Muscle layer of colon (tissue), 2 donors: ENCODE data around the gene RAD51AP2.
"Not testable (repeated sequence)": the region's sequence is repeated elsewhere in the genome, so short reads cannot be mapped to it uniquely, and the experiment has no call there.

Source experiments
- H3K27ac ChIP-seq: one replicate; pipeline ENCODE4 v1.7.0; 2013; ENCODE audit warnings: low read depth, mild to moderate bottlenecking, low read length, moderate library complexity
- H3K27me3 ChIP-seq, 2 donors: one replicate each; pipeline ENCODE4 v1.7.0; 2013; ENCODE audit warnings: low read length in 2 of 2, mild to moderate bottlenecking in 2 of 2; ENCODE audit not compliant: insufficient read depth in 2 of 2, control insufficient read depth in 1 of 2
- H3K36me3 ChIP-seq: one replicate; pipeline ENCODE4 v1.7.0; 2013; ENCODE audit warnings: mild to moderate bottlenecking, low read length; ENCODE audit not compliant: insufficient read depth
- H3K4me1 ChIP-seq: one replicate; pipeline ENCODE4 v1.7.0; 2013; ENCODE audit warnings: mild to moderate bottlenecking, low read length; ENCODE audit not compliant: insufficient read depth
- H3K4me3 ChIP-seq, 2 donors: one replicate each; pipeline ENCODE4 v1.7.0; 2013; ENCODE audit warnings: low read length in 2 of 2, low read depth in 1 of 2, mild to moderate bottlenecking in 1 of 2, moderate library complexity in 1 of 2
- H3K9ac ChIP-seq: one replicate; pipeline ENCODE4 v1.7.0; 2013; ENCODE audit warnings: low read length
- H3K9me3 ChIP-seq: one replicate; pipeline ENCODE4 v1.7.0; 2013; ENCODE audit warnings: mild to moderate bottlenecking, low read length
- donor health status: abdominal sarcoma.
- donor health status: Adenocarcinoma of cecum.

Gene RAD51AP2

GRCh38 chr2:17490165-17490564, 28.1 kb downstream of the RAD51AP2 start:
- H3K9ac ChIP-seq, H3K36me3 ChIP-seq, H3K4me1 ChIP-seq, H3K27ac ChIP-seq, H3K4me3 ChIP-seq, H3K9me3 ChIP-seq, H3K27me3 ChIP-seq: not testable (repeated sequence)

GRCh38 chr2:17488610-17489009, 29.6 kb downstream of the RAD51AP2 start:
- H3K4me3 ChIP-seq, H3K36me3 ChIP-seq, H3K27me3 ChIP-seq, H3K9ac ChIP-seq, H3K9me3 ChIP-seq, H3K27ac ChIP-seq, H3K4me1 ChIP-seq: not testable (repeated sequence)

- Histone ChIP-seq H3K9ac (no peak overlapping the region), H3K27ac (no peak overlapping the region), H3K4me3 (no peak overlapping the region), H3K27me3 (no peaks in the 10 kb centered on the region), H3K9me3 (no peaks in the 10 kb centered on the region), H3K4me1 (no peaks in the 10 kb centered on the region), H3K36me3 (no peaks in the 10 kb centered on the region)
These were observed 34.7 kb downstream of the RAD51AP2 start for GRCh38 chr2:17483496-17483895.

- no peak overlapping the region for H3K9ac ChIP-seq
- H3K36me3 ChIP-seq, result no peaks in the 10 kb centered on the region
- no peaks in the 10 kb centered on the region for H3K9me3 ChIP-seq
- H3K27me3 ChIP-seq, result no peaks in the 10 kb centered on the region
- no peak overlapping the region for H3K27ac ChIP-seq
- no peaks in the 10 kb centered on the region for H3K4me1 ChIP-seq
- H3K4me3 ChIP-seq, result no peak overlapping the region
These were observed 35.6 kb downstream of the RAD51AP2 start for GRCh38 chr2:17482651-17483050.

- no peak overlapping the region for H3K27ac ChIP-seq
- H3K36me3 ChIP-seq, result no peaks in the 10 kb centered on the region
- H3K4me1 ChIP-seq, result no peaks in the 10 kb centered on the region
- no peaks in the 10 kb centered on the region for H3K27me3 ChIP-seq
- H3K4me3 ChIP-seq, result no peak overlapping the region
- no peak overlapping the region for H3K9ac ChIP-seq
- H3K9me3 ChIP-seq, result no peaks in the 10 kb centered on the region
These were observed 38.4 kb downstream of the RAD51AP2 start for GRCh38 chr2:17479875-17480274.

GRCh38 chr2:17476830-17477229, 41.4 kb downstream of the RAD51AP2 start:
- Histone ChIP-seq H3K9me3 (no peaks in the 10 kb centered on the region), H3K27me3 (no peaks in the 10 kb centered on the region), H3K36me3 (no peaks in the 10 kb centered on the region), H3K9ac (no peak overlapping the region), H3K4me1 (no peaks in the 10 kb centered on the region), H3K4me3 (no peak overlapping the region), H3K27ac (no peak overlapping the region)

GRCh38 chr2:17476064-17476463, 42.2 kb downstream of the RAD51AP2 start:
- no peak overlapping the region for H3K27ac ChIP-seq
- no peak overlapping the region for H3K4me3 ChIP-seq
- no peak overlapping the region for H3K9ac ChIP-seq
- H3K27me3 ChIP-seq, result no peaks in the 10 kb centered on the region
- H3K4me1 ChIP-seq, result no peaks in the 10 kb centered on the region
- no peaks in the 10 kb centered on the region for H3K9me3 ChIP-seq
- H3K36me3 ChIP-seq, result no peaks in the 10 kb centered on the region

- Histone ChIP-seq H3K9me3 (peaks cover 5% of the 10 kb centered on the region), H3K27ac (no peak overlapping the region), H3K36me3 (no peaks in the 10 kb centered on the region), H3K4me3 (no peak overlapping the region), H3K4me1 (no peaks in the 10 kb centered on the region), H3K9ac (no peak overlapping the region), H3K27me3 (no peaks in the 10 kb centered on the region)
These were observed 43.0 kb downstream of the RAD51AP2 start for GRCh38 chr2:17475286-17475685.

- Histone ChIP-seq H3K36me3 (no peaks in the 10 kb centered on the region), H3K27me3 (no peaks in the 10 kb centered on the region), H3K9ac (no peak overlapping the region), H3K27ac (no peak overlapping the region), H3K9me3 (peaks cover 20% of the 10 kb centered on the region), H3K4me1 (no peaks in the 10 kb centered on the region), H3K4me3 (no peak overlapping the region)
These were observed 46.3 kb downstream of the RAD51AP2 start for GRCh38 chr2:17471979-17472378.

GRCh38 chr2:17470855-17471641, 47.2 kb downstream of the RAD51AP2 start:
- no peaks in the 10 kb centered on the region for H3K27me3 ChIP-seq
- no peaks in the 10 kb centered on the region for H3K36me3 ChIP-seq
- peaks cover 20% of the 10 kb centered on the region for H3K9me3 ChIP-seq
- H3K4me1 ChIP-seq, result no peaks in the 10 kb centered on the region
- H3K27ac ChIP-seq, result no peak overlapping the region
- H3K9ac ChIP-seq, result no peak overlapping the region
- H3K4me3 ChIP-seq, result no peak overlapping the region

GRCh38 chr2:17461087-17461475, 57.2 kb downstream of the RAD51AP2 start:
- H3K4me3 ChIP-seq, result no peak overlapping the region
- H3K36me3 ChIP-seq, result no peaks in the 10 kb centered on the region
- H3K27ac ChIP-seq, result no peak overlapping the region
- no peaks in the 10 kb centered on the region for H3K9me3 ChIP-seq
- no peak overlapping the region for H3K9ac ChIP-seq
- H3K4me1 ChIP-seq, result no peaks in the 10 kb centered on the region
- H3K27me3 ChIP-seq, result no peaks in the 10 kb centered on the region
